H9 (cell line): ENCODE results near the gene ZBTB9. TPM values are rescaled to one million over a fixed set of nuclear protein-coding genes. Genes with fewer than 3 reads are reported as not detected.

ENCODE experiments used
- DNase-seq: peaks from one replicate; pipeline ENCODE4 v3.0.0-alpha.2; 2017
- H2AFZ ChIP-seq: one replicate; pipeline ENCODE4 v1.6.1; 2013; ENCODE audit warnings: mild to moderate bottlenecking, low read length, control low read depth, moderate library complexity
- H2AK5ac ChIP-seq: 2 replicates; pipeline ENCODE4 v1.6.1; 2013; ENCODE audit warnings: low read length, control low read depth, mixed read lengths; ENCODE audit not compliant: insufficient read length
- H2BK120ac ChIP-seq: one replicate; pipeline ENCODE4 v1.6.1; 2013; ENCODE audit warnings: low read depth, mild to moderate bottlenecking, low read length, control low read depth, inconsistent platforms; ENCODE audit not compliant: poor library complexity, severe bottlenecking
- H2BK12ac ChIP-seq: 2 replicates; pipeline ENCODE4 v1.6.1; 2013; ENCODE audit warnings: low read length, control low read depth, mixed read lengths, low read depth; ENCODE audit not compliant: insufficient read length
- H2BK15ac ChIP-seq: 2 replicates; pipeline ENCODE4 v1.6.1; 2013; ENCODE audit warnings: low read depth, low read length, control low read depth
- H2BK20ac ChIP-seq: one replicate; pipeline ENCODE4 v1.6.1; 2013; ENCODE audit warnings: low read depth, mild to moderate bottlenecking, low read length, control low read depth, inconsistent platforms; ENCODE audit not compliant: poor library complexity, severe bottlenecking
- H2BK5ac ChIP-seq: 2 replicates; pipeline ENCODE4 v1.6.1; 2013; ENCODE audit warnings: low read length, control low read depth, mixed read lengths; ENCODE audit not compliant: insufficient read length
- H3K14ac ChIP-seq: 2 replicates; pipeline ENCODE4 v1.6.1; 2013; ENCODE audit warnings: low read length, control low read depth; ENCODE audit not compliant: insufficient read depth
- H3K18ac ChIP-seq: 2 replicates; pipeline ENCODE4 v1.6.1; 2013; ENCODE audit warnings: low read depth, mild to moderate bottlenecking, mixed read lengths, low read length, control low read depth; ENCODE audit not compliant: insufficient read length
- H3K23ac ChIP-seq: 2 replicates; pipeline ENCODE4 v1.6.1; 2013; ENCODE audit warnings: low read length, control low read depth, mixed read lengths, low read depth; ENCODE audit not compliant: insufficient read length
- H3K23me2 ChIP-seq: 2 replicates; pipeline ENCODE4 v1.6.1; 2013; ENCODE audit warnings: low read depth, mild to moderate bottlenecking, mixed read lengths, low read length, control low read depth; ENCODE audit not compliant: insufficient read length, poor library complexity, severe bottlenecking
- H3K27ac ChIP-seq: 2 replicates; pipeline ENCODE4 v1.5.1; 2013; ENCODE audit warnings: low read length, control low read depth, mixed read lengths, low read depth; ENCODE audit not compliant: insufficient read length
- H3K27me3 ChIP-seq: 2 replicates; pipeline ENCODE4 v1.6.1; 2013; ENCODE audit warnings: low read length, control low read depth, inconsistent platforms; ENCODE audit not compliant: insufficient read depth
- H3K4ac ChIP-seq: 2 replicates; pipeline ENCODE4 v1.6.1; 2013; ENCODE audit warnings: low read depth, mild to moderate bottlenecking, control low read depth, inconsistent platforms, low read length, moderate library complexity
- H3K4me1 ChIP-seq: 2 replicates; pipeline ENCODE4 v1.6.1; 2013; ENCODE audit warnings: low read length, control low read depth, inconsistent platforms; ENCODE audit not compliant: insufficient read depth
- H3K4me2 ChIP-seq: 2 replicates; pipeline ENCODE4 v1.6.1; 2013; ENCODE audit warnings: low read length, control low read depth, mixed read lengths; ENCODE audit not compliant: insufficient read length, insufficient read depth
- H3K56ac ChIP-seq: 2 replicates; pipeline ENCODE4 v1.6.1; 2013; ENCODE audit warnings: low read depth, mild to moderate bottlenecking, mixed read lengths, low read length, control low read depth; ENCODE audit not compliant: insufficient read length
- H3K79me1 ChIP-seq: 2 replicates; pipeline ENCODE4 v1.6.1; 2013; ENCODE audit warnings: low read depth, mild to moderate bottlenecking, moderate library complexity, low read length, control low read depth, inconsistent platforms; ENCODE audit not compliant: insufficient read depth, poor library complexity, severe bottlenecking
- H3K79me2 ChIP-seq: 2 replicates; pipeline ENCODE4 v1.6.1; 2013; ENCODE audit warnings: low read length, control low read depth, inconsistent platforms; ENCODE audit not compliant: insufficient read depth
- H3K9ac ChIP-seq: 2 replicates; pipeline ENCODE4 v1.6.1; 2013; ENCODE audit warnings: low read length, control low read depth, mixed read lengths; ENCODE audit not compliant: insufficient read length; ENCODE audit errors: extremely low read depth
- H3K9me3 ChIP-seq: one replicate; pipeline ENCODE4 v1.6.1; 2013; ENCODE audit warnings: low read depth, low read length, inconsistent platforms; ENCODE audit not compliant: control insufficient read depth
- H3T11ph ChIP-seq: one replicate; pipeline ENCODE4 v1.6.1; 2013; ENCODE audit warnings: mild to moderate bottlenecking, low read length, control low read depth, inconsistent platforms
- H4K20me1 ChIP-seq: one replicate; pipeline ENCODE4 v1.6.1; 2013; ENCODE audit not compliant: control insufficient read depth, insufficient read length, insufficient read depth
- H4K5ac ChIP-seq: 2 replicates; pipeline ENCODE4 v1.6.1; 2013; ENCODE audit warnings: low read depth, mild to moderate bottlenecking, mixed read lengths, low read length, control low read depth; ENCODE audit not compliant: insufficient read length
- H4K8ac ChIP-seq: replicated peaks from 2 replicates; pipeline ENCODE4 v1.6.1; 2013; ENCODE audit warnings: low read length, control low read depth, mixed read lengths, low read depth; ENCODE audit not compliant: insufficient read length
- H4K91ac ChIP-seq: 2 replicates; pipeline ENCODE4 v1.6.1; 2013; ENCODE audit warnings: low read depth, mild to moderate bottlenecking, moderate library complexity, mixed read lengths, low read length, control low read depth; ENCODE audit not compliant: insufficient read length
- H3K27ac Mint-ChIP-seq, 3 experiments: 2 replicates in 2 of 3; 3 replicates in 1 of 3; pipeline ENCODE4 v1.8.0; 2020 to 2021; ENCODE audit warnings: mixed read lengths in 3 of 3, mild to moderate bottlenecking in 1 of 3, moderate library complexity in 1 of 3
- H3K27me3 Mint-ChIP-seq: 2 replicates; pipeline ENCODE4 v1.8.0; 2021; ENCODE audit warnings: low read depth, mild to moderate bottlenecking, moderate library complexity, mixed read lengths
- H3K36me3 Mint-ChIP-seq, 3 experiments: 2 replicates in 2 of 3; 3 replicates in 1 of 3; pipeline ENCODE4 v1.8.0; 2020 to 2021; ENCODE audit warnings: low read depth in 3 of 3, mixed read lengths in 3 of 3; ENCODE audit not compliant: insufficient read depth in 1 of 3
- H3K4me1 Mint-ChIP-seq, 2 experiments: 2 replicates each; pipeline ENCODE4 v1.8.0; 2020; ENCODE audit warnings: mixed read lengths in 2 of 2
- H3K4me3 Mint-ChIP-seq, 2 experiments: 2 replicates in 1 of 2; 3 replicates in 1 of 2; pipeline ENCODE4 v1.8.0; 2020 to 2021; ENCODE audit warnings: mild to moderate bottlenecking in 2 of 2, mixed read lengths in 2 of 2, moderate library complexity in 1 of 2
- H3K9me3 Mint-ChIP-seq, 2 experiments: 2 replicates in 1 of 2; 3 replicates in 1 of 2; pipeline ENCODE4 v1.8.0; 2020; ENCODE audit warnings: mild to moderate bottlenecking in 2 of 2, mixed read lengths in 2 of 2, moderate library complexity in 1 of 2
- CTCF ChIP-seq: fragments of 200-600 bp; sonication (generic); conservative IDR thresholded peaks from 3 replicates; pipeline ENCODE4 v1.8.0; 2021; ENCODE audit warnings: antibody characterized with exemption, mild to moderate bottlenecking
- WGBS: extraction: QIAGEN DNeasy Blood & Tissue Kit; methylation state at CpG from one replicate; pipeline ENCODE4 v1.1.7; 2013; ENCODE audit warnings: missing lambda C conversion rate, low lambda C conversion rate, mixed read lengths; ENCODE audit not compliant: insufficient read length; ENCODE audit errors: extremely low coverage; 5-methylcytosine and 5-hydroxymethylcytosine counted together
- total RNA-seq: library from RNA; stranded (reverse); gene quantifications from 2 replicates; pipeline ENCODE4 v1.2.1, GENCODE V29; 2021

Gene ZBTB9
- total RNA-seq, 1 experiment from 2014 or later, result 53.1 TPM

GRCh38 chr6:33477864-33478263 lies 23.5 kb downstream of the ZBTB9 start:
- H3K79me2 ChIP-seq, result no peaks in the 10 kb centered on the region; the same call in 1 of the 2 replicates
- no peaks in the 10 kb centered on the region for H3K79me1 ChIP-seq
- no peaks in the 10 kb centered on the region for H3K27me3 ChIP-seq
- H2BK120ac ChIP-seq, result no peak overlapping the region
- no peak overlapping the region for H3K27ac ChIP-seq
- H2BK12ac ChIP-seq, result no peak overlapping the region
- H3K23me2 ChIP-seq, result no peaks in the 10 kb centered on the region
- H3K9me3 ChIP-seq, result no peaks in the 10 kb centered on the region
- no peak overlapping the region for H3T11ph ChIP-seq
- WGBS, result no CpG with 5 or more reads among the region's 3 CpGs
- no peak for DNase-seq
- no peak overlapping the region for H3K4ac ChIP-seq
- H3K27ac Mint-ChIP-seq, result no peak overlapping the region
- H3K9me3 Mint-ChIP-seq, result no peaks in the 10 kb centered on the region; a peak in 1 of 5 replicates
- no peaks in the 10 kb centered on the region for H3K4me1 ChIP-seq
- no peak overlapping the region for H4K8ac ChIP-seq
- no peak overlapping the region for H4K5ac ChIP-seq
- H2AFZ ChIP-seq, result no peak overlapping the region
- H3K23ac ChIP-seq, result no peak overlapping the region
- no peak overlapping the region for H2AK5ac ChIP-seq
- no peak for TF ChIP-seq CTCF
- H3K56ac ChIP-seq, result no peak overlapping the region
- no peak overlapping the region for H2BK5ac ChIP-seq
- H4K20me1 ChIP-seq, result no peaks in the 10 kb centered on the region
- no peak overlapping the region for H2BK20ac ChIP-seq
- no peak overlapping the region for H3K9ac ChIP-seq
- no peak overlapping the region for H3K14ac ChIP-seq
- H3K4me1 Mint-ChIP-seq, result no peaks in the 10 kb centered on the region
- no peak overlapping the region for H3K4me3 Mint-ChIP-seq
- no peak overlapping the region for H3K4me2 ChIP-seq
- H2BK15ac ChIP-seq, result no peak overlapping the region
- H3K36me3 Mint-ChIP-seq, result no peaks in the 10 kb centered on the region
- H3K27me3 Mint-ChIP-seq, result peaks cover 15% of the 10 kb centered on the region
- no peak overlapping the region for H4K91ac ChIP-seq
- H3K18ac ChIP-seq, result no peak overlapping the region
